Measurements from ENCODE around the gene PLEK2.

PLEK2 gene

GRCh38 chr14:67397536-67397935 is 14.4 kb downstream of the PLEK2 start:
- DNase-seq (ENCODE audit: low read depth): no peak

- DNase-seq (ENCODE audit: low read depth): no peak
These were observed 15.5 kb downstream of the PLEK2 start for GRCh38 chr14:67396381-67396970.

- no peak for DNase-seq (ENCODE audit: low read depth)
These were observed 16.1 kb downstream of the PLEK2 start for GRCh38 chr14:67395876-67396189.

GRCh38 chr14:67395086-67395875 is 16.7 kb downstream of the PLEK2 start:
- no peak for DNase-seq (ENCODE audit: low read depth)

- no peak for DNase-seq (ENCODE audit: low read depth)
These were observed 18.3 kb downstream of the PLEK2 start for GRCh38 chr14:67393689-67394088.

- no peak for DNase-seq (ENCODE audit: low read depth)
These were observed 19.2 kb downstream of the PLEK2 start for GRCh38 chr14:67392800-67393199.

GRCh38 chr14:67392123-67392522 is 19.8 kb downstream of the PLEK2 start:
- DNase-seq (ENCODE audit: low read depth): no peak

GRCh38 chr14:67391268-67391667 is 20.7 kb downstream of the PLEK2 start:
- DNase-seq (ENCODE audit: low read depth): no peak

GRCh38 chr14:67389811-67390534 is 22.0 kb downstream of the PLEK2 start:
- no peak for DNase-seq (ENCODE audit: low read depth)

GRCh38 chr14:67389275-67389674 is 22.7 kb downstream of the PLEK2 start:
- DNase-seq (ENCODE audit: low read depth): no peak

- no peak for DNase-seq (ENCODE audit: low read depth)
These were observed 24.8 kb downstream of the PLEK2 start for GRCh38 chr14:67387195-67387594.

GRCh38 chr14:67385618-67386017 is 26.3 kb downstream of the PLEK2 start:
- DNase-seq (ENCODE audit: low read depth): no peak

- no peak for DNase-seq (ENCODE audit: low read depth)
These were observed 26.8 kb downstream of the PLEK2 start for GRCh38 chr14:67385120-67385519.

- DNase-seq (ENCODE audit: low read depth): no peak
These were observed 34.0 kb downstream of the PLEK2 start for GRCh38 chr14:67377916-67378315.

GRCh38 chr14:67373347-67373746 is 38.6 kb downstream of the PLEK2 start:
- no peak for DNase-seq (ENCODE audit: low read depth)

GRCh38 chr14:67372833-67373232 is 39.1 kb downstream of the PLEK2 start:
- no peak for DNase-seq (ENCODE audit: low read depth)

GRCh38 chr14:67371247-67372148 is 40.5 kb downstream of the PLEK2 start:
- DNase-seq (ENCODE audit: low read depth): no peak

- DNase-seq (ENCODE audit: low read depth): no peak
These were observed 41.1 kb downstream of the PLEK2 start for GRCh38 chr14:67370830-67371229.

GRCh38 chr14:67365476-67365875 is 46.5 kb downstream of the PLEK2 start:
- DNase-seq (ENCODE audit: low read depth): no peak

- DNase-seq (ENCODE audit: low read depth): no peak
These were observed 51.3 kb downstream of the PLEK2 start for GRCh38 chr14:67360470-67361206.

- DNase-seq (ENCODE audit: low read depth): peak; percentile 100
These were observed 52.0 kb downstream of the PLEK2 start, which contains the start of the genes ATP6V1D and EIF2S1 for GRCh38 chr14:67359775-67360469. ATP6V1D (minus strand) TSS chr14:67359804; CDS start chr14:67359698, 106 bp downstream. EIF2S1 (plus strand) TSS chr14:67360328; CDS start chr14:67364768, 4,440 bp downstream.

All from activated gamma-delta T cell treated with anti-CD3 and anti-CD28 coated beads, Interleukin-2, amount 50 U/mL, for 16 hours (primary cell).